Smooth muscle cell (in vitro differentiated cells): ENCODE results near the gene ZNF771. TPM values are rescaled to one million over a fixed set of nuclear protein-coding genes. Genes with fewer than 3 reads are reported as not detected.

Experiments
- DNase-seq: peaks from one replicate; lab custom pipeline; 2025; ENCODE audit not compliant: unreplicated experiment; lab: John Stamatoyannopoulos, UW
- H2AFZ ChIP-seq: fragments of 200-600 bp; sonication (generic); 2 replicates; pipeline ENCODE4 v1.6.0; 2016; ENCODE audit warnings: antibody characterized with exemption, low read depth, mild to moderate bottlenecking
- H3F3A ChIP-seq: fragments of 200-600 bp; sonication (generic); 2 replicates; pipeline ENCODE4 v1.6.0; 2017; ENCODE audit warnings: antibody characterized with exemption, low read depth
- H3K27ac ChIP-seq: fragments of 200-600 bp; sonication (generic); 2 replicates; pipeline ENCODE4 v1.5.1; 2016; ENCODE audit warnings: low read depth, mild to moderate bottlenecking
- H3K27me3 ChIP-seq: fragments of 200-600 bp; sonication (generic); 2 replicates; pipeline ENCODE4 v1.6.1; 2016; ENCODE audit warnings: low read depth, mild to moderate bottlenecking
- H3K36me3 ChIP-seq: fragments of 200-600 bp; sonication (generic); 2 replicates; pipeline ENCODE4 v1.5.1; 2016; ENCODE audit warnings: low read depth
- H3K4me1 ChIP-seq: fragments of 200-600 bp; sonication (generic); 2 replicates; pipeline ENCODE4 v1.5.1; 2016; ENCODE audit warnings: low read depth
- H3K4me2 ChIP-seq: fragments of 200-600 bp; sonication (generic); 2 replicates; pipeline ENCODE4 v1.6.0; 2016; ENCODE audit warnings: mild to moderate bottlenecking
- H3K4me3 ChIP-seq: fragments of 200-600 bp; sonication (generic); 2 replicates; pipeline ENCODE4 v1.5.1; 2016; ENCODE audit warnings: mild to moderate bottlenecking
- H3K79me2 ChIP-seq: fragments of 200-600 bp; sonication (generic); 2 replicates; pipeline ENCODE4 v1.6.0; 2016; ENCODE audit warnings: low read depth, mild to moderate bottlenecking
- H3K9ac ChIP-seq: fragments of 200-600 bp; sonication (generic); 2 replicates; pipeline ENCODE4 v1.6.0; 2016; ENCODE audit warnings: low read depth
- H3K9me3 ChIP-seq: fragments of 200-600 bp; sonication (generic); replicated peaks from 2 replicates; pipeline ENCODE4 v1.5.1; 2016; ENCODE audit warnings: low read depth
- H4K20me1 ChIP-seq: fragments of 200-600 bp; sonication (generic); 2 replicates; pipeline ENCODE4 v1.6.0; 2016; ENCODE audit warnings: low read depth
- whole genome bisulfite sequencing: methylation state at CpG from one replicate; pipeline ENCODE4 v1.1.7; 2016; ENCODE audit warnings: low lambda C conversion rate; 5-methylcytosine and 5-hydroxymethylcytosine counted together
- polyA plus RNA-seq: library from polyadenylated mRNA; unstranded; fragments of >200 nt; fragmentation: Nextera tagmentation; extraction: Ambion mirVana; gene quantifications from 2 replicates; pipeline ENCODE4 v1.2.1, GENCODE V29; 2016
- total RNA-seq: library from RNA; depleted of rRNA; stranded (reverse); fragments of >200 nt; gene quantifications from 2 replicates; pipeline ENCODE4 v1.2.3, GENCODE V29; 2014
- TF ChIP-seq, protein P1 (sequence below): fragments of 200-600 bp; sonication (generic); IDR thresholded peaks from 2 replicates; pipeline ENCODE4 v1.5.1; 2017; ENCODE audit warnings: borderline replicate concordance, mild to moderate bottlenecking, antibody characterized with exemption; ENCODE audit not compliant: insufficient read depth, poor library complexity, severe bottlenecking

Gene ZNF771
- total and polyA plus RNA-seq, 2 experiments from 2014 or later: 7.2 to 20.9 TPM

GRCh38 chr16:30416047-30416603 is 8.7 kb downstream of the ZNF771 start:
- Histone ChIP-seq H3F3A (peaks cover 17% of the 10 kb centered on the region), H3K4me2 (no peak overlapping the region), H3K4me3 (no peak overlapping the region), H2AFZ (no peak overlapping the region), H3K9me3 (no peaks in the 10 kb centered on the region), H3K27me3 (no peaks in the 10 kb centered on the region), H3K79me2 (peaks cover 7% of the 10 kb centered on the region), H3K9ac (no peak overlapping the region), H3K4me1 (no peaks in the 10 kb centered on the region), H3K27ac (no peak overlapping the region), H4K20me1 (peaks cover 14% of the 10 kb centered on the region), H3K36me3 (no peaks in the 10 kb centered on the region)
- no peak for DNase-seq
- 89% methylated on average over 4 of the region's 4 CpGs for WGBS
- TF ChIP-seq, protein P1, sequence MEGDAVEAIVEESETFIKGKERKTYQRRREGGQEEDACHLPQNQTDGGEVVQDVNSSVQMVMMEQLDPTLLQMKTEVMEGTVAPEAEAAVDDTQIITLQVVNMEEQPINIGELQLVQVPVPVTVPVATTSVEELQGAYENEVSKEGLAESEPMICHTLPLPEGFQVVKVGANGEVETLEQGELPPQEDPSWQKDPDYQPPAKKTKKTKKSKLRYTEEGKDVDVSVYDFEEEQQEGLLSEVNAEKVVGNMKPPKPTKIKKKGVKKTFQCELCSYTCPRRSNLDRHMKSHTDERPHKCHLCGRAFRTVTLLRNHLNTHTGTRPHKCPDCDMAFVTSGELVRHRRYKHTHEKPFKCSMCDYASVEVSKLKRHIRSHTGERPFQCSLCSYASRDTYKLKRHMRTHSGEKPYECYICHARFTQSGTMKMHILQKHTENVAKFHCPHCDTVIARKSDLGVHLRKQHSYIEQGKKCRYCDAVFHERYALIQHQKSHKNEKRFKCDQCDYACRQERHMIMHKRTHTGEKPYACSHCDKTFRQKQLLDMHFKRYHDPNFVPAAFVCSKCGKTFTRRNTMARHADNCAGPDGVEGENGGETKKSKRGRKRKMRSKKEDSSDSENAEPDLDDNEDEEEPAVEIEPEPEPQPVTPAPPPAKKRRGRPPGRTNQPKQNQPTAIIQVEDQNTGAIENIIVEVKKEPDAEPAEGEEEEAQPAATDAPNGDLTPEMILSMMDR: no peak

DNA sequence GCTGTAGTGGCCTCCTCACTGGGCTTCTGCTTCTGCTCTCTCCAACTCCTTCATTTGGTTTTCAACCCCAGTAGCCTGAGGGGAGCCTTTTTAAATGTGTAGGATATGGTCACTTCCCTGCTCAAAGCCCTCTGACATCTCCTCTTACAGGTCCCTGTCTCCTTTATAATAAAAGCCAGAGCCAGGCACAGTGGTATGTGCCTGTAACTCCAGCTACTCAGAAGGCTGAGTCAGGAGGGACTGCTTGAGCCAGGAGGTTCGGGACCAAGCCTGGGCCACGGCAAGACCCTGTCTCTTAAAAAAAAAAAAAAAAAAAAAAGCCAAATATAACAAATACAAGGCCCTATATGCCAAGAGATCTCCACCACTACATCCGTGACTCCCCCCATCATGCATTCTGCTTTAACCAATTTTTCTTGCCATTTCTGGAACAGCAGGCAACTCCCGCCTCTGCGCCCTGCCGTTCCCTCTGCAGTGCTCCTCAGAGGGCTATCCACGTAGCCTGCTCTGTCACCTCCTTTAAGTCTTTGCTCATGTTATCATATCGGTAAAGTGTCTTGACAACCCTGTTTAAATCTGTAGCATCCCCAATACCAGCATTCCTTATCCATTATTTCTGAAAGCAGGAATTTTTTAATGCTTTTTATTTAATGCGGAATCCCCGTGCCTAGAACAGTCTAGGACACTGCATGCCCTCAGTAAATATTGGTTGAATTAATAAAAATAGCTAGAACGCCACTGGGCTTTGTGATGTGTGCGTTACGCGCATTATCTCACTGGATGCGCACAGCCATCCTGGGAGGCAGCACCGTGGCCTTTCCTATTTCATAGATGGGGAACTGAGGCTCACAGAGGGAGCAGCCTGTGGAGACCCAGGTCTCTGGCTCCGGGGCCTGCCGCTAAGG is 9.5 kb downstream of the ZNF771 start:
- H3K4me2 ChIP-seq: peak overlapping the region; percentile 92

DNA sequence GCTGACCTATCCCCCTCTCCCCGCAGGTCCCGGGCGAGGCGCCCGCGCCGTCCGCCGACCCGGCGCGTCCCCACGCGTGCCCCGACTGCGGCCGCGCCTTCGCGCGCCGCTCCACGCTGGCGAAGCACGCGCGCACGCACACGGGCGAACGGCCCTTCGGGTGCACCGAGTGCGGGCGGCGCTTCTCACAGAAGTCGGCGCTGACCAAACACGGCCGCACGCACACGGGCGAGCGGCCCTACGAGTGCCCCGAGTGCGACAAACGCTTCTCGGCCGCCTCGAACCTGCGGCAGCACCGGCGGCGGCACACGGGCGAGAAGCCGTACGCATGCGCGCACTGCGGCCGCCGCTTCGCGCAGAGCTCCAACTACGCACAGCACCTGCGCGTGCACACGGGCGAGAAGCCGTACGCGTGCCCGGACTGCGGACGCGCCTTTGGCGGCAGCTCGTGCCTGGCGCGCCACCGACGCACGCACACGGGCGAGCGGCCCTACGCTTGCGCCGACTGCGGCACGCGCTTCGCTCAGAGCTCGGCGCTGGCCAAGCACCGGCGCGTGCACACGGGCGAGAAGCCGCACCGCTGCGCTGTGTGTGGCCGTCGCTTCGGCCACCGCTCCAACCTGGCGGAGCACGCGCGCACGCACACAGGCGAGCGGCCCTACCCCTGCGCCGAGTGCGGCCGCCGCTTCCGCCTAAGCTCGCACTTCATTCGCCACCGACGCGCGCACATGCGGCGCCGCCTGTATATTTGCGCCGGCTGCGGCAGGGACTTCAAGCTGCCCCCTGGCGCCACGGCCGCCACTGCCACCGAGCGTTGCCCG is 10.3 kb downstream of the ZNF771 start:
- Histone ChIP-seq H2AFZ (peak overlapping the region; percentile 18), H3K9ac (no peak overlapping the region), H3K27me3 (no peaks in the 10 kb centered on the region), H3K4me2 (peak overlapping the region; percentile 92), H3K36me3 (no peaks in the 10 kb centered on the region), H4K20me1 (peaks cover 14% of the 10 kb centered on the region), H3F3A (peaks cover 17% of the 10 kb centered on the region), H3K4me1 (no peaks in the 10 kb centered on the region), H3K4me3 (peak overlapping the region; percentile 64), H3K27ac (no peak overlapping the region), H3K79me2 (no peaks in the 10 kb centered on the region), H3K9me3 (no peaks in the 10 kb centered on the region)
- TF ChIP-seq, protein P1: peak; percentile 16
- WGBS: 3% methylated on average over 128 of the region's 140 CpGs
- peak; percentile 53 for DNase-seq

More for the DNA sequence above, 9.5 kb downstream of the ZNF771 start:
- Histone ChIP-seq H4K20me1 (peaks cover 14% of the 10 kb centered on the region), H3K4me3 (peak overlapping the region; percentile 64), H3F3A (peaks cover 17% of the 10 kb centered on the region), H3K27me3 (no peaks in the 10 kb centered on the region), H2AFZ (no peak overlapping the region), H3K9me3 (no peaks in the 10 kb centered on the region), H3K79me2 (peaks cover 5% of the 10 kb centered on the region), H3K36me3 (no peaks in the 10 kb centered on the region), H3K27ac (no peak overlapping the region), H3K4me1 (no peaks in the 10 kb centered on the region), H3K9ac (no peak overlapping the region)
- WGBS: 65% methylated on average over 16 of the region's 18 CpGs
- DNase-seq: no peak
- TF ChIP-seq, protein P1: no peak
